Activated CD4-positive, alpha-beta T cell treated with anti-CD3 and anti-CD28 coated beads, Interleukin-2, amount 50 U/mL, for 48 hours (primary cell): ENCODE results near the gene CTSD.

Experiments used
- DNase-seq, 2 experiments: peaks; one replicate each; pipeline ENCODE4 v3.0.0-alpha.2; 2020

The CTSD gene

GRCh38 chr11:1754376-1755150, 9.2 kb downstream of the CTSD start:
- DNase-seq: no peak

GRCh38 chr11:1753929-1754305, 9.8 kb downstream of the CTSD start:
- no peak for DNase-seq

GRCh38 chr11:1753229-1753928, 10.3 kb downstream of the CTSD start:
- DNase-seq: no peak

GRCh38 chr11:1752907-1753228, 10.9 kb downstream of the CTSD start:
- no peak for DNase-seq

GRCh38 chr11:1751999-1752906, 11.5 kb downstream of the CTSD start:
- no peak for DNase-seq

- DNase-seq: no peak
These were observed 12.2 kb downstream of the CTSD start for GRCh38 chr11:1751531-1751921.

- no peak for DNase-seq
These were observed 12.7 kb downstream of the CTSD start for GRCh38 chr11:1750840-1751530.

GRCh38 chr11:1750481-1750839, 13.3 kb downstream of the CTSD start, which contains the start of gene IFITM10:
Gene IFITM10, minus strand, starts transcription at chr11:1750595. Its CDS starts 153 bp downstream, at chr11:1750442.
- no peak for DNase-seq

- DNase-seq: no peak
These were observed 14.1 kb downstream of the CTSD start for GRCh38 chr11:1749395-1750351.

- no peak for DNase-seq
These were observed 14.9 kb downstream of the CTSD start for GRCh38 chr11:1748636-1749394.

- no peak for DNase-seq
These were observed 15.7 kb downstream of the CTSD start for GRCh38 chr11:1747753-1748635.

- DNase-seq: no peak
These were observed 16.6 kb downstream of the CTSD start for GRCh38 chr11:1746956-1747752.

GRCh38 chr11:1746511-1746931, 17.2 kb downstream of the CTSD start:
- no peak for DNase-seq

- DNase-seq: no peak
These were observed 17.9 kb downstream of the CTSD start for GRCh38 chr11:1745701-1746320.

GRCh38 chr11:1744891-1745700, 18.6 kb downstream of the CTSD start:
- no peak for DNase-seq

GRCh38 chr11:1744137-1744886, 19.4 kb downstream of the CTSD start:
- no peak for DNase-seq
